Progenitor cell of endocrine pancreas (in vitro differentiated cells): Measurements from ENCODE around the gene E2F4. TPM values are rescaled to one million over a fixed set of nuclear protein-coding genes. Genes with fewer than 3 reads are reported as not detected.

ENCODE experiments used
- DNase-seq: peaks from one replicate; pipeline ENCODE4 v3.0.0; 2021; ENCODE audit warnings: low spot score; ENCODE audit not compliant: unreplicated experiment
- H3K27ac Mint-ChIP-seq: 2 replicates; pipeline ENCODE4 v1.8.0; 2021; ENCODE audit warnings: mild to moderate bottlenecking, moderate library complexity, mixed read lengths
- H3K27me3 Mint-ChIP-seq: 2 replicates; pipeline ENCODE4 v1.8.0; 2021; ENCODE audit warnings: mixed read lengths
- H3K36me3 Mint-ChIP-seq: 2 replicates; pipeline ENCODE4 v1.8.0; 2022; ENCODE audit warnings: mixed read lengths; ENCODE audit not compliant: insufficient read depth
- H3K4me1 Mint-ChIP-seq: 2 replicates; pipeline ENCODE4 v1.8.0; 2021; ENCODE audit warnings: low read depth, mixed read lengths
- H3K4me3 Mint-ChIP-seq: 2 replicates; pipeline ENCODE4 v1.8.0; 2021; ENCODE audit warnings: low read depth, mild to moderate bottlenecking, moderate library complexity, mixed read lengths
- H3K9me3 Mint-ChIP-seq: 2 replicates; pipeline ENCODE4 v1.8.0; 2021; ENCODE audit warnings: low read depth, mixed read lengths
- total RNA-seq: library from RNA; stranded (reverse); gene quantifications from 2 replicates; pipeline ENCODE4 v1.2.1, GENCODE V29; 2021
- TF ChIP-seq, protein P1 (sequence below): fragments of 200-600 bp; sonication (generic); IDR thresholded peaks from one replicate; pipeline ENCODE4 v1.5.0; 2021; ENCODE audit warnings: antibody characterized with exemption, mild to moderate bottlenecking; ENCODE audit not compliant: unreplicated experiment

Gene E2F4
- total RNA-seq, 1 donor from 2014 or later = 82.1 TPM

DNA sequence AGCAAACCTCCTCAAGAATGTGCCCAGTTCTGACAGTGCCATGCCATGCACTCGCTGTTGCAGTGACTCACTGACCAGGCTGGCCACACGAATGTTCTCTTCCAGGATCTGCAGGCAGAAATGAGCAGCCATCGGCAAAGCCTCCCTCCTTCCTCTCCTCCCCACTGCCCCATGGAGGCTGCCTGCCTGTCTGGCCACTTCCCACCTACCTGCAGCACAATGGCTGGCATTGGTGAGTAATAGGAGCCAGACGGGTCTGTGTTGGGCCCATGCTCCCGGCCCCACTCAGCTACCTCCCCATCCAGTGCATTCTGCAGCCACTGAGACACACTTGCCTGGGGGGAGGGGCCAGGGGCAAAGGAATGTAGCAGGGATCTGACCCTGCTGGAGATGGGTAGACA is 5.4 kb upstream of the E2F4 start:
- Mint-ChIP-seq H3K4me3 (no peak overlapping the region), H3K27me3 (peaks cover 7% of the 10 kb centered on the region), H3K9me3 (no peaks in the 10 kb centered on the region), H3K4me1 (peaks cover 6% of the 10 kb centered on the region), H3K36me3 (no peaks in the 10 kb centered on the region), H3K27ac (no peak overlapping the region)
- TF ChIP-seq, protein P1, sequence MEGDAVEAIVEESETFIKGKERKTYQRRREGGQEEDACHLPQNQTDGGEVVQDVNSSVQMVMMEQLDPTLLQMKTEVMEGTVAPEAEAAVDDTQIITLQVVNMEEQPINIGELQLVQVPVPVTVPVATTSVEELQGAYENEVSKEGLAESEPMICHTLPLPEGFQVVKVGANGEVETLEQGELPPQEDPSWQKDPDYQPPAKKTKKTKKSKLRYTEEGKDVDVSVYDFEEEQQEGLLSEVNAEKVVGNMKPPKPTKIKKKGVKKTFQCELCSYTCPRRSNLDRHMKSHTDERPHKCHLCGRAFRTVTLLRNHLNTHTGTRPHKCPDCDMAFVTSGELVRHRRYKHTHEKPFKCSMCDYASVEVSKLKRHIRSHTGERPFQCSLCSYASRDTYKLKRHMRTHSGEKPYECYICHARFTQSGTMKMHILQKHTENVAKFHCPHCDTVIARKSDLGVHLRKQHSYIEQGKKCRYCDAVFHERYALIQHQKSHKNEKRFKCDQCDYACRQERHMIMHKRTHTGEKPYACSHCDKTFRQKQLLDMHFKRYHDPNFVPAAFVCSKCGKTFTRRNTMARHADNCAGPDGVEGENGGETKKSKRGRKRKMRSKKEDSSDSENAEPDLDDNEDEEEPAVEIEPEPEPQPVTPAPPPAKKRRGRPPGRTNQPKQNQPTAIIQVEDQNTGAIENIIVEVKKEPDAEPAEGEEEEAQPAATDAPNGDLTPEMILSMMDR = no peak
- DNase-seq = no peak

DNA sequence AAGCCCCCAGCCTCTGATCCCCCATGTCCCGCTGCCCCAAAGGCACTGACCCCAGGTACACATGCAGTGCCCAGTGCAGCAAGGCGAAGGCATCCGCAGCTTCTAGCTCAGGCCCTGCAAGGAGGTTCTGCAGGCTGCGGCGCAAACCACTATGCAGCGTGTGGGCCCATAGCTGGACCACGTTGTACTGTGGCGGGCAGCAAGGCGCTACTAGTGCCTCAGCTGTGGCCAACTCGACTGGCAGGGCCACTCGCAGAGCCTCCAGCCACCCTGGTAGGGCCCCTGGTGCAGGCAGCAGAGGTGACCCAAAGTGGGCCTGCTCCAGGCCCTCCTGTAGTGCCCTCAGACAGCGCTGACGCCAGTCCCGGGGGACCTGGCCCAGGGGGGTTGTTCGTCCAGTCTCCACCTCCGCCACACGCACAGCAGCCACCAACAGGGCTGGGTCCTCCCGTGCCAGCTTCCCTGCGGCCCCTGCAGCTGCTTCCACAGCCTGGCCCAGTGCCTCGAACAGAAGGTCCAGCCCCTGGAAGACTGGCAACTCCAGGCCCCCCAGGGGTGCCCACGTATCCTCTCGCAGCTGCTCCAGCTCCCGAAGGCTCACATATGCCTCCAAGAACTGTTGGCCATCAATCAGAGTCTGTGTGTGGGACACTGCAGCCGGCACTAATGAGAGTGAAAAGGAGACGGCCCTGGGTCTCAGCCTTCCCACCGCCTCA is 4.6 kb upstream of the E2F4 start:
- Mint-ChIP-seq H3K4me3 (no peak overlapping the region), H3K27ac (no peak overlapping the region), H3K27me3 (peaks cover 7% of the 10 kb centered on the region), H3K36me3 (no peaks in the 10 kb centered on the region), H3K9me3 (no peaks in the 10 kb centered on the region), H3K4me1 (peaks cover 8% of the 10 kb centered on the region)
- DNase-seq = no peak
- TF ChIP-seq, protein P1 = no peak

GRCh38 chr16:67188323-67188722 is 3.6 kb upstream of the E2F4 start:
- no peak for DNase-seq
- Mint-ChIP-seq H3K4me3 (no peak overlapping the region), H3K4me1 (peaks cover 15% of the 10 kb centered on the region)

DNA sequence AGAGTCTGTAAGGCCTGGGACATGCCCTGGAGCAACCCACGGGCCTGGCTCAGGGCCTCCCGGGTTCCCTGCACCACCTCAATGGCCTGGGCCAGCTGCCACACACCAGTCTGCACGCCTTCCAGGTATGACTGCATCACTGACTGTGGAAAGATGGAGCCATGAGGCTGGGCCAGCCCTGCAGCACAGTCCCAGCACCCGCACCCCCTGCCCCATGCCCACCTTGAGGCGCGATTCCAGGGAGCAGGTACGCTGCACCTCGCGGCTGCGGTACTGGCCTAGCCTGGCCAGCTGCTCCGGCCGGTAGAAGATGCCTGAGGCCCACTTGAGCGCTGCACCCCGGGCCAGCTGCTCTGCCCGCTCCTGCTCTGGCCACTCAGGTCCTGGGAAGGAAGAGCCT is 3.2 kb upstream of the E2F4 start:
- Mint-ChIP-seq H3K4me1 (peaks cover 18% of the 10 kb centered on the region), H3K27me3 (peaks cover 7% of the 10 kb centered on the region), H3K36me3 (no peaks in the 10 kb centered on the region), H3K4me3 (no peak overlapping the region), H3K27ac (no peak overlapping the region), H3K9me3 (no peaks in the 10 kb centered on the region)
- TF ChIP-seq, protein P1 = no peak
- DNase-seq = no peak

More at GRCh38 chr16:67188323-67188722, 3.6 kb upstream of the E2F4 start:
- H3K9me3 Mint-ChIP-seq = no peaks in the 10 kb centered on the region
- H3K27ac Mint-ChIP-seq = no peak overlapping the region
- TF ChIP-seq, protein P1 = no peak
- peaks cover 7% of the 10 kb centered on the region for H3K27me3 Mint-ChIP-seq
- H3K36me3 Mint-ChIP-seq = no peaks in the 10 kb centered on the region

GRCh38 chr16:67190041-67190440 is 1.9 kb upstream of the E2F4 start, which contains the start of gene EXOC3L1:
Gene EXOC3L1, minus strand, starts transcription at chr16:67190136. Its CDS starts 460 bp downstream, at chr16:67189676.
- no peak within 1 kb of the TSS for H3K4me3 Mint-ChIP-seq
- peaks cover 18% of the 10 kb centered on the region for H3K4me1 Mint-ChIP-seq
- H3K9me3 Mint-ChIP-seq = no peaks in the 10 kb centered on the region
- H3K36me3 Mint-ChIP-seq = peaks cover 2% of the 10 kb centered on the region
- H3K27me3 Mint-ChIP-seq = peaks cover 6% of the 10 kb centered on the region
- no peak for DNase-seq
- TF ChIP-seq, protein P1 = no peak
- no peak within 1 kb of the TSS for H3K27ac Mint-ChIP-seq
